Renal cortical epithelial cell (primary cell): Measurements from ENCODE around the gene SLC25A23. TPM values are rescaled to one million over a fixed set of nuclear protein-coding genes. Genes with fewer than 3 reads are reported as not detected.
"Not testable (repeated sequence)": the region's sequence is repeated elsewhere in the genome, so short reads cannot be mapped to it uniquely, and the experiment has no call there.

ENCODE experiments used
- DNase-seq: peaks from one replicate; pipeline ENCODE4 v3.0.0-alpha.2; 2011; ENCODE audit warnings: low read depth
- total RNA-seq: library from RNA; depleted of rRNA; stranded (reverse); fragments of >200 nt; gene quantifications from 2 replicates; pipeline ENCODE4 v1.2.3, GENCODE V29; 2014

SLC25A23 gene
- 53.0 and 161 TPM in 2 replicates for total RNA-seq

- peak; percentile 49 for DNase-seq
Observed at GRCh38 chr19:6459262-6460098, at the start of gene SLC25A23. SLC25A23 (minus strand) TSS chr19:6459792; CDS start chr19:6459628, 164 bp downstream.

GRCh38 chr19:6508028-6508771 is 48.6 kb upstream of the SLC25A23 start:
- DNase-seq = not testable (repeated sequence)

GRCh38 chr19:6503407-6504201 is 44.0 kb upstream of the SLC25A23 start:
- DNase-seq = no peak

- DNase-seq = no peak
Observed at GRCh38 chr19:6501740-6502648, 42.4 kb upstream of the SLC25A23 start, which contains the start of gene TUBB4A. TUBB4A (minus strand) TSS chr19:6502309; CDS start chr19:6502212, 97 bp downstream.

GRCh38 chr19:6500837-6501739 is 41.5 kb upstream of the SLC25A23 start:
- DNase-seq = no peak

GRCh38 chr19:6499052-6499790 is 39.6 kb upstream of the SLC25A23 start:
- no peak for DNase-seq

- DNase-seq = no peak
Observed at GRCh38 chr19:6498294-6499036, 38.9 kb upstream of the SLC25A23 start.

GRCh38 chr19:6495947-6496346 is 36.4 kb upstream of the SLC25A23 start:
- DNase-seq = no peak

GRCh38 chr19:6494438-6495036 is 34.9 kb upstream of the SLC25A23 start:
- DNase-seq = no peak

- DNase-seq = peak; percentile 6
Observed at GRCh38 chr19:6491802-6492592, 32.4 kb upstream of the SLC25A23 start.

- DNase-seq = no peak
Observed at GRCh38 chr19:6490134-6490533, 30.5 kb upstream of the SLC25A23 start.

- DNase-seq = no peak
Observed at GRCh38 chr19:6489278-6490061, 29.9 kb upstream of the SLC25A23 start.

GRCh38 chr19:6484831-6485230 is 25.2 kb upstream of the SLC25A23 start:
- peak; percentile 9 for DNase-seq

- no peak for DNase-seq
Observed at GRCh38 chr19:6484230-6484629, 24.6 kb upstream of the SLC25A23 start.

- DNase-seq = no peak
Observed at GRCh38 chr19:6483235-6483634, 23.6 kb upstream of the SLC25A23 start.

GRCh38 chr19:6482343-6482686 is 22.7 kb upstream of the SLC25A23 start:
- no peak for DNase-seq
